A549 treated with DMSO at 1 μM for 4 hours (cell line): ENCODE measurements around the gene COG1. TPM values are rescaled to one million over a fixed set of nuclear protein-coding genes. Genes with fewer than 3 reads are reported as not detected.

ENCODE experiments used
- total RNA-seq: library from RNA; stranded (reverse); fragments of 200-300 nt; extraction: Qiagen RNA extraction; gene quantifications from 5 replicates; pipeline ENCODE4 v1.2.3, GENCODE V29; 2022; ENCODE audit warnings: low read depth

Gene COG1
- 16.7 to 22.3 TPM (median 21.3 TPM) in 5 replicates for total RNA-seq

GRCh38 chr17:73192894-73193701 is at the start of gene COG1:
TSS of gene COG1 (plus strand) at chr17:73193055. CDS start at chr17:73193070, 15 bp downstream.

Other genes with a start within 250 kb of the COG1 start
- 15.1 to 18.3 TPM (median 17.0 TPM) in 5 replicates for gene SLC39A11, start 100.4 kb upstream of the COG1 start, total RNA-seq
- 0.08 to 0.17 TPM (median 0.11 TPM) in 5 replicates for gene SSTR2, start 28.0 kb upstream of the COG1 start, total RNA-seq
- gene CPSF4L, start 68.8 kb downstream of the COG1 start, total RNA-seq, result not detected in 5 replicates
- gene CDC42EP4, start 118.9 kb downstream of the COG1 start, total RNA-seq, result 61.1 to 81.4 TPM (median 76.1 TPM) in 5 replicates